Activated T-cell treated with anti-CD3 and anti-CD28 coated beads, Interleukin-2, amount 50 U/mL, for 72 hours (primary cell): Measurements from ENCODE around the gene JPH4. TPM values are rescaled to one million over a fixed set of nuclear protein-coding genes. Genes with fewer than 3 reads are reported as not detected.
A peak's percentile ranks its signal among the peaks of the same experiment; 100 is the strongest.

Experiments
- ATAC-seq, 2 donors: fragments of 150-1000 bp; cut with Tn5 transposase; replicated peaks in 1 of 2; 2 replicates each; pipeline ENCODE4 v1.10.0; 2021; ENCODE audit warnings: moderate library complexity in 2 of 2, mild to moderate bottlenecking in 1 of 2
- DNase-seq, 2 donors: peaks; one replicate each; pipeline ENCODE4 v3.0.0; 2021 to 2022; ENCODE audit warnings: mixed read lengths in 1 of 2
- H3K27ac Mint-ChIP-seq: one replicate; pipeline ENCODE4 v1.8.0; 2022; ENCODE audit warnings: mild to moderate bottlenecking, moderate library complexity, mixed read lengths
- H3K27me3 Mint-ChIP-seq: one replicate; pipeline ENCODE4 v1.8.0; 2022; ENCODE audit warnings: low read depth, mixed read lengths
- H3K36me3 Mint-ChIP-seq, 2 donors: one replicate each; pipeline ENCODE4 v1.8.0; 2022; ENCODE audit warnings: mixed read lengths in 2 of 2, mild to moderate bottlenecking in 1 of 2; ENCODE audit not compliant: insufficient read depth in 2 of 2
- H3K4me1 Mint-ChIP-seq: one replicate; pipeline ENCODE4 v1.8.0; 2022; ENCODE audit warnings: low read depth, mixed read lengths
- H3K4me3 Mint-ChIP-seq, 2 donors: one replicate each; pipeline ENCODE4 v1.8.0; 2022; ENCODE audit warnings: mild to moderate bottlenecking in 2 of 2, mixed read lengths in 2 of 2, moderate library complexity in 2 of 2
- H3K9me3 Mint-ChIP-seq, 2 donors: one replicate each; pipeline ENCODE4 v1.8.0; 2022; ENCODE audit warnings: mixed read lengths in 2 of 2
- total RNA-seq, 2 donors: library from RNA; stranded (reverse); gene quantifications; one replicate each; pipeline ENCODE4 v1.2.3, GENCODE V29; 2022

JPH4 gene
- total RNA-seq, 2 donors from 2014 or later, result 1.2 to 1.5 TPM

GRCh38 chr14:23562822-23563472, 15.6 kb downstream of the JPH4 start:
- peaks cover 11 to 21% of the 10 kb centered on the region in 2 donors for H3K36me3 Mint-ChIP-seq
- H3K27me3 Mint-ChIP-seq, result no peaks in the 10 kb centered on the region
- H3K27ac Mint-ChIP-seq, result no peak overlapping the region
- DNase-seq (peak; percentile 57 to 62), ATAC-seq (no peak)
- no peaks in the 10 kb centered on the region for H3K9me3 Mint-ChIP-seq
- H3K4me1 Mint-ChIP-seq, result peaks cover 51% of the 10 kb centered on the region
- no peak overlapping the region for H3K4me3 Mint-ChIP-seq

- H3K27ac Mint-ChIP-seq, result no peak overlapping the region
- no peaks in the 10 kb centered on the region for H3K27me3 Mint-ChIP-seq
- no peak overlapping the region for H3K4me3 Mint-ChIP-seq
- ATAC-seq (no peak), DNase-seq (no peak)
- no peaks in the 10 kb centered on the region for H3K9me3 Mint-ChIP-seq
- peaks cover 56% of the 10 kb centered on the region for H3K4me1 Mint-ChIP-seq
- H3K36me3 Mint-ChIP-seq, result peaks cover 11 to 21% of the 10 kb centered on the region in 2 donors
Observed at GRCh38 chr14:23561873-23562821, 16.4 kb downstream of the JPH4 start.

GRCh38 chr14:23561259-23561658, 17.3 kb downstream of the JPH4 start:
- no peak overlapping the region for H3K4me3 Mint-ChIP-seq
- peaks cover 58% of the 10 kb centered on the region for H3K4me1 Mint-ChIP-seq
- ATAC-seq (no peak), DNase-seq (no peak)
- peaks cover 11 to 19% of the 10 kb centered on the region in 2 donors for H3K36me3 Mint-ChIP-seq
- no peaks in the 10 kb centered on the region for H3K27me3 Mint-ChIP-seq
- no peak overlapping the region for H3K27ac Mint-ChIP-seq
- no peaks in the 10 kb centered on the region for H3K9me3 Mint-ChIP-seq

GRCh38 chr14:23559926-23560520, 18.6 kb downstream of the JPH4 start:
- no peaks in the 10 kb centered on the region for H3K9me3 Mint-ChIP-seq
- H3K4me3 Mint-ChIP-seq, result no peak overlapping the region
- DNase-seq (no peak), ATAC-seq (no peak)
- peaks cover 57% of the 10 kb centered on the region for H3K4me1 Mint-ChIP-seq
- H3K36me3 Mint-ChIP-seq, result peaks cover 11 to 19% of the 10 kb centered on the region in 2 donors
- H3K27ac Mint-ChIP-seq, result peak overlapping the region; percentile 64
- no peaks in the 10 kb centered on the region for H3K27me3 Mint-ChIP-seq

GRCh38 chr14:23559010-23559925, 19.3 kb downstream of the JPH4 start:
- Mint-ChIP-seq H3K27ac (peak overlapping the region; percentile 64), H3K36me3 (peaks cover 11 to 16% of the 10 kb centered on the region in 2 donors), H3K9me3 (no peaks in the 10 kb centered on the region), H3K4me1 (peaks cover 52% of the 10 kb centered on the region), H3K27me3 (no peaks in the 10 kb centered on the region), H3K4me3 (peak overlapping the region in 1 of 2 donors; percentile 11)
- ATAC-seq (no peak), DNase-seq (peak; percentile 71 to 72)

GRCh38 chr14:23558346-23559009, 20.1 kb downstream of the JPH4 start:
- DNase-seq, result no peak
- Mint-ChIP-seq H3K9me3 (no peaks in the 10 kb centered on the region), H3K4me1 (peaks cover 52% of the 10 kb centered on the region), H3K36me3 (peaks cover 7 to 12% of the 10 kb centered on the region in 2 donors), H3K4me3 (peak overlapping the region; percentile 11 to 82), H3K27ac (peak overlapping the region; percentile 64), H3K27me3 (no peaks in the 10 kb centered on the region)
- ATAC-seq, result no peak

GRCh38 chr14:23557946-23558345, 20.6 kb downstream of the JPH4 start:
- H3K4me3 Mint-ChIP-seq, result peak overlapping the region; percentile 82 to 92
- no peak for DNase-seq
- H3K9me3 Mint-ChIP-seq, result no peaks in the 10 kb centered on the region
- H3K36me3 Mint-ChIP-seq, result peaks cover 6 to 12% of the 10 kb centered on the region in 2 donors
- ATAC-seq, result no peak
- no peaks in the 10 kb centered on the region for H3K27me3 Mint-ChIP-seq
- peak overlapping the region; percentile 97 for H3K27ac Mint-ChIP-seq
- peaks cover 51% of the 10 kb centered on the region for H3K4me1 Mint-ChIP-seq

- ATAC-seq (no peak), DNase-seq (no peak)
- H3K9me3 Mint-ChIP-seq, result no peaks in the 10 kb centered on the region
- H3K36me3 Mint-ChIP-seq, result peaks cover 3 to 12% of the 10 kb centered on the region in 2 donors
- H3K27me3 Mint-ChIP-seq, result no peaks in the 10 kb centered on the region
- H3K4me1 Mint-ChIP-seq, result peaks cover 47% of the 10 kb centered on the region
- H3K4me3 Mint-ChIP-seq, result peak overlapping the region; percentile 82 to 92
- peak overlapping the region; percentile 97 for H3K27ac Mint-ChIP-seq
Observed at GRCh38 chr14:23557521-23557920, 21.1 kb downstream of the JPH4 start.

GRCh38 chr14:23556700-23557440, 21.7 kb downstream of the JPH4 start:
- no peaks in the 10 kb centered on the region for H3K27me3 Mint-ChIP-seq

GRCh38 chr14:23555882-23556699, 22.5 kb downstream of the JPH4 start, which contains the start of gene THTPA:
THTPA (plus strand) TSS chr14:23556271; CDS start chr14:23556758, 487 bp downstream.
- Mint-ChIP-seq H3K36me3 (peaks cover 4 to 8% of the 10 kb centered on the region in 2 donors), H3K4me3 (peak within 1 kb of the TSS; percentile 92 to 99), H3K4me1 (peaks cover 54% of the 10 kb centered on the region), H3K9me3 (no peaks in the 10 kb centered on the region), H3K27ac (peak within 1 kb of the TSS; percentile 95), H3K27me3 (no peaks in the 10 kb centered on the region)
- peak; percentile 90 to 95 for DNase-seq
- peak; percentile 84 for ATAC-seq

More at GRCh38 chr14:23556700-23557440, 21.7 kb downstream of the JPH4 start:
- H3K27ac Mint-ChIP-seq, result peak overlapping the region; percentile 95
- peak overlapping the region; percentile 92 to 99 for H3K4me3 Mint-ChIP-seq
- ATAC-seq (no peak), DNase-seq (no peak)
- H3K4me1 Mint-ChIP-seq, result peaks cover 52% of the 10 kb centered on the region
- no peaks in the 10 kb centered on the region for H3K9me3 Mint-ChIP-seq
- H3K36me3 Mint-ChIP-seq, result peaks cover 3 to 12% of the 10 kb centered on the region in 2 donors

- ATAC-seq, result no peak
- no peak for DNase-seq
- H3K4me3 Mint-ChIP-seq, result peak overlapping the region; percentile 92 to 99
- peaks cover 3 to 4% of the 10 kb centered on the region in 2 donors for H3K36me3 Mint-ChIP-seq
- peaks cover 54% of the 10 kb centered on the region for H3K4me1 Mint-ChIP-seq
- H3K27ac Mint-ChIP-seq, result no peak overlapping the region
- H3K27me3 Mint-ChIP-seq, result no peaks in the 10 kb centered on the region
- no peaks in the 10 kb centered on the region for H3K9me3 Mint-ChIP-seq
Observed at GRCh38 chr14:23555533-23555881, 23.1 kb downstream of the JPH4 start.
